ENCODE results near the gene NTSR1.

The NTSR1 gene

DNA sequence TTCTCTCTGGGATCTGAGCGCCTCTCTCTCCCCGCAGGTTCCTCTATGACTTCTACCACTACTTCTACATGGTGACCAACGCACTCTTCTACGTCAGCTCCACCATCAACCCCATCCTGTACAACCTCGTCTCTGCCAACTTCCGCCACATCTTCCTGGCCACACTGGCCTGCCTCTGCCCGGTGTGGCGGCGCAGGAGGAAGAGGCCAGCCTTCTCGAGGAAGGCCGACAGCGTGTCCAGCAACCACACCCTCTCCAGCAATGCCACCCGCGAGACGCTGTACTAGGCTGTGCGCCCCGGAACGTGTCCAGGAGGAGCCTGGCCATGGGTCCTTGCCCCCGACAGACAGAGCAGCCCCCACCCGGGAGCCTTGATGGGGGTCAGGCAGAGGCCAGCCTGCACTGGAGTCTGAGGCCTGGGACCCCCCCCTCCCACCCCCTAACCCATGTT is 51.4 kb downstream of the NTSR1 start:
- DNase-seq: no peak

- no peak for DNase-seq
Observed at GRCh38 chr20:62760471-62760855, 51.8 kb downstream of the NTSR1 start.

GRCh38 chr20:62760856-62761758 is 52.5 kb downstream of the NTSR1 start:
- no peak for DNase-seq

DNA sequence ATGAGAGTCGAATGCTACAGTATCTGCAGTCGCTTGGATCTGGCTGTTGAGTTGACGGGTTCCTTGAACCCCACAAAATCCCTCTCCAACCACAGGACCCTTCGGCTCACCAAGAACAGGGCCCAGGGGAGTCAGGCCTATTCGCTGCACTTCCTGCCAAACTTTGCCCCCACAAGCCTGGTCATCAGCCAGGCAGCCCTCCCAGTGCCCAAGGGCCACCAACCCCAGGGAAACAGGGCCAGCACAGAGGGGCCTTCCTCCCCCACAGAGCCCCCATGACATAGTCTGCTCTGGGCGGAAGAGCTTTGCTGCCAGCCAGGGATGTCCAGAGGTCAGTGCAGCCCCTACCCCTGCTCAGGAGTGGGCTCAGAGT is 53.1 kb downstream of the NTSR1 start:
- no peak for DNase-seq

- DNase-seq: no peak
Observed at GRCh38 chr20:62762376-62762775, 53.7 kb downstream of the NTSR1 start.

GRCh38 chr20:62762801-62763368 is 54.2 kb downstream of the NTSR1 start:
- no peak for DNase-seq

- DNase-seq: no peak
Observed at GRCh38 chr20:62763404-62763803, 54.8 kb downstream of the NTSR1 start.

DNA sequence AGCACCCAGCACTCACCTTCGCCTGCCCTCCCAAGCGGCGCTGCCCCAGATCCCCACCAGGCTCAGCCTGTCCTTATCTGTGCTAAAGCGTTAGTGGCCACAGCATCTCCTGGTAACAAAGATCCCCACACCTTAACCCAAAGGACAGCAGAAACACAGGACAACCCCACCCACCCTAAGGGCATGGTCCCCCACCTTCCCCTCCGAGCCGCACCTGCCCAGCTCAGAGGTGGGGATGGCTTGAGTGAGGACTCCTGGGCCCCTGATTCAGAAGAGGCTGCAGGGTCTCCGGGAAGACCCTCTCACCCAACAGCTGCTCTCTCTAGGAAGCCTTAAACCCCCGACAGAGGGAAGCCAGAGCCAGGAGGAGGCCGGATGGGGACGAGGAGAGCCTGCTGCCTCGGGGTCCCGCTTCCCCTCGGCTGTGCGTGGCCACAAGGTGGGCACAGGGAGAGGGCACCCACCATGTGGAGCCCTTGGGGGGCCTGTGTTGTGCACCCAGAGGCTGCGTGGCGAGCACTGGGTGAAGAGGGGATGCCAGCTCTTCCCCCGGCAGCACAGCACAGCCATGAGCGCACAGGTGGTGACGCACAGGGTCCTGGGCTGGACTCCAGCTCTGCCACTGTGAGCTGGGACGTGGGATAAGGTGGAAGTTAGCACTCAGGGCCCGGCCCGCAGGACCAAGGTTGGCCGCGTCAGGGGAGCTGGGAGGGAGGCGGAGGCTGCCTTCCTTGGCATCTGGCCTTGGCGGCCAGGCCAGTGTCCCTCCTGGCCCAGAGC is 55.7 kb downstream of the NTSR1 start:
- DNase-seq: no peak

- no peak for DNase-seq
Observed at GRCh38 chr20:62765021-62765420, 56.4 kb downstream of the NTSR1 start.

DNA sequence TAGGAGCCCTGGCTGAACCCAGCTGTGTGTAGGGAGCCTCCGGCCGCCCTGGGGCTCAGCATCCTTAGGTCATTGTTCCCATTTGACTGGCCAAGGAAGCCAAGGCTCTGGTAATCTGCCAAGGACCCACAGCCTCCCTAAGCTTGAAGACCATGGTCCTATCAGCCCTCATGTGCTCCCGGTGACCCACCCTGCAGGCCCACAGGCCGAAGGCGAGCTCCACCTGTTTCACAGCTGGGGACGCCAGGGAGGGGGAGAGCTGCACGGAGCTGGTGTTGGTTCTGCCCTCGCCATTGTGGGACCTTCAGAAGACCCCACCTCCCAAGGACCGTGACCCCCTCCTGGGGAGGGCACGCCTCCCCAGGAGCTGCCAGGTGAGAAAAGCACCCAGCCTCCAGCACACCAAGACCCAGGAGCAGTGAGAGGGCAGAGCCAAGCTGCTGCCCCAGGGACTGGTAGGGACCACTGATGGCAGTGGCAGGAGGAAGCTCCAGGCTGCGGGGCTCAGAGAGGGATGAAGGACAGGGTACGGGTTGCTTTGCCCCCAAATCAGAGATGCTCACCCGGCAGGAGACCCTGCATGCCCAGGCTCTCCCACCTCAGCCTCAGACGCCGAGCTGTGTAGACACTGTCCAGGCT is 56.9 kb downstream of the NTSR1 start:
- no peak for DNase-seq

DNA sequence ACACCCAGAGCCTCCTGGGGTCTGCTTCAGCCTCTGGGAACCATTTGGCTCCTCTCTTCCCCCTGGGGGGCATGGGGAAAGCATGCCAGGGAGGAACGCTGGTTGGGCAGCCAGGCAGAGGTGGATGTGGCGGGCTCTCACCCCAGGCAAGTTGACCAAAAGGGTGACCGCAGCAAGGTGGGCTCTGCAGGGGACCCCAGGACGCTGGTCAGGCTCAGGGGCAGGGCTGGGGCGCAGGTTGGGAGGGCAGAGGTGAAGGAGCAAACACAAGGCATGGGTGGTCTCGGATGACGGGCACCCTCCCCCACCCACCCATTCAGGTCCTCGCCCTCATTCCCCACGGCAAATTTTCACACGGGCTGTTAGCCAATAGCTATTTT is 57.4 kb downstream of the NTSR1 start:
- no peak for DNase-seq

DNA sequence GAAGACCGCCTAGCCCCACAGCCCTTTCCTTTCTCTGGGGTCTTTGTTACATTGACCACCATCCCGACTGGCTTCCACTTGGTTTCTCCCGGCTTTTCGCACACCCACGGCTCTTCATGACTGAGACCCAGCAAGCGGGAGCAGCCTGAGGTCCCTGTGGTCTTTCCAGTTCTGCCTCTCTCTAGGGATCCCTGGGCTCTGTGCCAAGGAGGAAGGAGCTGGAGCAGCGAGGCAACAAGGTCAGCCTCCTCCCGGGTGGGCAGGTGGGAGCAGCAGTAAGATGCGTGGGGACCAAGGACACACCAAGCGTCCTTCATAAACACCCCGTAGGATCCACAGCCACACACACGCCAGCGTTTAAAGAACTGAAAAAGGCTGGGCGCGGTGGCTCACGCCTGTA is 58.1 kb downstream of the NTSR1 start:
- no peak for DNase-seq

DNA sequence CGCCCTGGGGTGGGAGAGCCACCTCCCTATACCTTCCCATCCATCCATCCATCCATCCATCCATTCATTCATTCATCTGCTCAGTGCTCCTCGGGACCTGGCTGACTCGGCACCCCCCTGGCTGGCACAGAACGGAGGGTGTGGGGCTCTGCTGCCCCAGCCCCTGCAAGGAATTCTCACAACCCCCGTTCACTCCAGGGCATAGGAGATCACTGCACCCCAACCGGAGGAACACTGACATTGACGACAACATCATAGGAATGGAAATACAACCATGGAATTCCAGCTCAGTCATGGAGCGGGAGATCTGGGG is 59.6 kb downstream of the NTSR1 start:
- no peak for DNase-seq

GRCh38 chr20:62768551-62769287 is 60.1 kb downstream of the NTSR1 start:
- no peak for DNase-seq

GRCh38 chr20:62769346-62770071 is 60.9 kb downstream of the NTSR1 start:
- no peak for DNase-seq

DNA sequence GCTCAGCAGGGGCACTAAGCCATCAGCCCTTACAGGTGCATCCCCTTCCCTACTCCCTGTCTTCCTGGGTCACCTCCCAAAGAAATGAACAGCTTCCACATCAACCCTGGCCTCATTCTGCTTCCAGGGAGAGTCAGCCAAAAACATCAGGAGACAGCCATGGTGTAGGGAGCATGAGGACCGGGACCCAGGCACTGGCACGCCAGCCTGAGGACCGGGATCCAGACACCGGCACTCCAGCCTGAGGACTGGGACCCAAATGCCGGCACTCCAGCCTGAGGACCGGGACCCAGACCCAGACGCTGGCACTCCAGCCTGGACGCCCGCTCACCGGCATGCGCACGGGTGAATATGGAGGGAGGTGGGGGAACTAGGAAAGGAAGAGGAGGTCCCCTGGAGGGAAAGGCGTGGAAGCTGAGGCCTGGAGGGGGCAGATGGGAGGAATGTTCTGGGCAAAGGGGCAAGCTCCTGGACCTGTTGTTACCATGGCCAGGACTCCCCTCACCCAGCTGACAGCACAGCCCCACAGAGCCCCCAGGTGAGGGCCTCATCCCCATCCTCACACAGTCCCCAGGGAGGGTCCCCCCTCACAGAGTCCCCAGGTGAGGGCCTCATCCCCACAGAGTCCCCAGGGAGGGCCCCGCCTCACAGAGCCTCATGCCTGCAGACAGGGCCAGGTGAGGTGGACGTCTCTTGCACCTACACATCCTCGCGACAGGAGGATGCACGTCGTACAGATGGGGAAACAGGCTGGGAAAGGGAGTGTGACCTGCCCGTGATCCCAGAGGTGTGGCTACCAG is 61.7 kb downstream of the NTSR1 start:
- DNase-seq: no peak

DNA sequence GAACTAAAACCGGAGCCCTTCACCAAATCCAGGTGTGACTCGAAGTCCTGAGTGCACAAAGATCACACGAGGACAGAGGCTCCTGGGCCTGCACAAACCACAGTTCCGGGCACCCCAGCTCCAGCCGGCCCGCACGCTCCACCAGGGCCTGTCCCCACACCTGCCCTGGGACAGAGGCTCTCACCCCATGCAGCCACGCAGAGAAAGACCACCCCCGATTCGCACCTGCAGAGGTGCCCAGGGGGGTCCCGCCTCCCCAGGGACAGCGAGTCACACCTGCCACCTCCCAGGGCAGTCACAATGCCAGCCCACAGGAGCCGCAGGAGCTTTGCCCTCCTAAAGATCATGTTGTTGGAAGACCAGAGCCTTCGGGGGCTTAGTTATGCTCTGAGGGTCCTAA is 62.3 kb downstream of the NTSR1 start:
- DNase-seq: no peak

DNA sequence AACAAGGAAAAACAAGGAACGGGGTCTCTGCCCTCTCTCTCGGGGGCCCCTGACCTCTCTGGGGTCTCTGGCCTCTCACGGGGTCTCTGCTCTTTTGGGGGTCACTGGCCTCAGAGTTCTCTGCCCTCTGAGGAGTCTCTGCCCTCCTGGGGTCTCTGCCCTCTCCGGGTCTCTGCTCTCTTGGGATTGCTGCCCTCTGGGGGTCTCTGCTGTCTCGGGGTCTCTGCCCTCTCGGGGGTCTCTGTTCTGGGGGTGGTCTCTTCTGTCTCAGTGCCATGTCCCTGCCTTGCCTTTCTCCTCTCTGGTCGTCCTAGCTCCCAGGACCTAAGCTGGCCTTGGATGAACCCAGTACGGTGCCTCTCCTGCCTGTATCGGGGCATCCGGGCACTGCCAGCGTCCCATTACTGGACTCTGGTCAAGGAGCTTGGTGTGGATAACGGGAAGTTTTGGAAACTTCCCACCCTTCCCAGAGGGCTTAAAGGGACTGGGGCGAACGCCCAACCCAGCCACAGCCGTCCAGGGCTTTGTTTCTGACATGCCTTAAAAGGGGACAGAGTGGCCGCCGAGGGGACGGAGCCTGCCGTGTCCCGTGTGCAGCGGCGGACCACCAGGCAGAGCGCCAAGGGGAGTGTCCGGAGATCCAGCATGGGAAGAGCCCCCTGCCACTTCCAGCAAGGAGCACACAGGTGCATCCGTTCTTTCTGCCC is 62.9 kb downstream of the NTSR1 start:
- DNase-seq: no peak

DNA sequence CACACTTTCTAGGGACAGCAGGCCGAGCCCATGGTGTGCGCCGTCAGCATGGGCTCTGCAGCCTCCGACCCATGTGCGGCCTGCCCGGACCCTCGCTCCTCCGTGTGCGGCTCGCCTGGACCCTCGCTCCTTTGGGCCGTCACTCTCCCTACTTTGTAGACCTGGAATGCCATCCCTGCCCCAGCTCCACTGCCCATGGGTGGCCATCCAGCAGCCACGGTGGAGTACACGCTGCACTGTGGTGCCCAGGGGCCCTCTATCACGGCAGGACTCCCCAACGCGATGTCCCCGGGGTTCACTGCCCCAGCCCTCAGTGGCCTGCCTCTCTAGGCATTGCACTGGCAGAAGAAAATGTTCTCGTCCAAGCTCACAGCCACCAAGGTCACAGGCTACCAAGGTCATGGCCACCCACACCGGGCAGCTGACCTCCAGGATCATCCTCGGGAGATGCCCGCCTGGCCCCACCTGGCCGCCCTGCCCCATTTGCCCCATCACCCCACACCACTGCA is 63.5 kb downstream of the NTSR1 start:
- no peak for DNase-seq

DNA sequence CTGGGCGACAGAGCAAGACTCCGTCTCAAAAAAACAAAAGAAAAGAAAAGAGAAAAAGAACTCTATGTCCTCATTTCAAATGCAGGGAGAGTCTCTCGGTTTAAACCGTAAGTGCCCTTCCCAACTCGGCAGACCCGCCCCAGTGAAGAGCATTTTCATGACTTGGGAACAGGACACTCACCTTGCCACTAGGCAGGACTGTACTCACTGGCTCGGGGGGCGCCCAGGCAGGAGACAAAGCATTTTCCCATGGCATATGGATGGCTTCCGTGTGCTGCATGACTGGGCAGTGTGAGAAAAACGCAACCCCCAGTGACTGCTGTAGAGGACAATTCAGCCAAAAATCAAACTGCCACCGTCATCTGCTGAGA is 64.0 kb downstream of the NTSR1 start:
- DNase-seq: no peak
